C4-2B (cell line): Measurements from ENCODE around the gene ZNF234.

Source experiments
- ZFX ChIP-seq: fragments of 450-650 bp; IDR thresholded peaks from 2 replicates; pipeline ENCODE4 v1.6.1; 2017
- TF ChIP-seq, protein P1 (sequence below): fragments of 450-650 bp; conservative IDR thresholded peaks from 2 replicates; pipeline ENCODE4 v1.5.1; 2017; ENCODE audit warnings: mild to moderate bottlenecking

DNA sequence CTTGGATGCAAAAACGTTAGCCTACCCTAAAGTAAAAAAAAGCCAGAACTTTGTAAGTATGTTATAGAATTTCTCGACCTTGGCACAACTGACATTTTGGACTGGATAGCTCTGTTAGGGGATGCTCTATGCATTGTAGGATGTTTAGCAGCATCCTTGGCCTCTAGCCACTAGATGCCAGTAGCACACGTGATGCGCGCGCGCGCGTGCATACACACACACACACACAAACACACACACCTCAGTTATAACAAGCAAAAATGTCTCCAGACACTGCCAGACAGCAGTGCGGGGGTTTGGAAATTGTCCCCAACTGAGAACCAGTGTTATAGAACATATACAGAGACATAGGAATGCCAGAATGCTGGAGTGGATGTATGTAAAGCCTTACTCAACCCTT, 40.8 kb downstream of the ZNF234 start:
- TF ChIP-seq, protein P1, sequence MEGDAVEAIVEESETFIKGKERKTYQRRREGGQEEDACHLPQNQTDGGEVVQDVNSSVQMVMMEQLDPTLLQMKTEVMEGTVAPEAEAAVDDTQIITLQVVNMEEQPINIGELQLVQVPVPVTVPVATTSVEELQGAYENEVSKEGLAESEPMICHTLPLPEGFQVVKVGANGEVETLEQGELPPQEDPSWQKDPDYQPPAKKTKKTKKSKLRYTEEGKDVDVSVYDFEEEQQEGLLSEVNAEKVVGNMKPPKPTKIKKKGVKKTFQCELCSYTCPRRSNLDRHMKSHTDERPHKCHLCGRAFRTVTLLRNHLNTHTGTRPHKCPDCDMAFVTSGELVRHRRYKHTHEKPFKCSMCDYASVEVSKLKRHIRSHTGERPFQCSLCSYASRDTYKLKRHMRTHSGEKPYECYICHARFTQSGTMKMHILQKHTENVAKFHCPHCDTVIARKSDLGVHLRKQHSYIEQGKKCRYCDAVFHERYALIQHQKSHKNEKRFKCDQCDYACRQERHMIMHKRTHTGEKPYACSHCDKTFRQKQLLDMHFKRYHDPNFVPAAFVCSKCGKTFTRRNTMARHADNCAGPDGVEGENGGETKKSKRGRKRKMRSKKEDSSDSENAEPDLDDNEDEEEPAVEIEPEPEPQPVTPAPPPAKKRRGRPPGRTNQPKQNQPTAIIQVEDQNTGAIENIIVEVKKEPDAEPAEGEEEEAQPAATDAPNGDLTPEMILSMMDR, result no peak
- no peak for TF ChIP-seq ZFX
